Amygdala (tissue), 56 donors: ENCODE data around the gene KCNMA1.
"Not testable (repeated sequence)": the region's sequence is repeated elsewhere in the genome, so short reads cannot be mapped to it uniquely, and the experiment has no call there.

Source experiments
- DNase-seq, 56 donors: peaks; one replicate each; lab custom pipeline; 2025; lab: John Stamatoyannopoulos, UW

Gene KCNMA1

DNA sequence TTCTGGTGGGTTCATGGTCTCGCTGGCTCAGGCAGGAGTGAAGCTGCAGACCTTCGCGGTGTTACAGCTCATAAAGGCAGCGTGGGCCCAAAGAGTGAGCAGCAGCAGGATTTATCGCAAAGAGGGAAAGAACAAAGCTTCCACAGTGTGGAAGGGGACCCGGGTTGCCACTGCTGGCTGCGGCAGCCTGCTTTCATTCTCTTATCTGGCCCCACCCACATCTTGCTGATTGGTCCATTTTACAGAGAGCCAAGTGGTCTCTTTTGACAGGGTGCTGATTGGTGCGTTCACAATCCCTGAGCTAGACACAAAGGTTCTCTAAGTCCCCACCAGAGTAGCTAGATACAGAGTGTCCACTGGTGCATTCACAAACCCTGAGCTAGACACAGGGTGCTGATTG, 47.9 kb downstream of the KCNMA1 start:
- DNase-seq: not testable (repeated sequence)

GRCh38 chr10:77588886-77589285, 48.7 kb downstream of the KCNMA1 start:
- no peak for DNase-seq

DNA sequence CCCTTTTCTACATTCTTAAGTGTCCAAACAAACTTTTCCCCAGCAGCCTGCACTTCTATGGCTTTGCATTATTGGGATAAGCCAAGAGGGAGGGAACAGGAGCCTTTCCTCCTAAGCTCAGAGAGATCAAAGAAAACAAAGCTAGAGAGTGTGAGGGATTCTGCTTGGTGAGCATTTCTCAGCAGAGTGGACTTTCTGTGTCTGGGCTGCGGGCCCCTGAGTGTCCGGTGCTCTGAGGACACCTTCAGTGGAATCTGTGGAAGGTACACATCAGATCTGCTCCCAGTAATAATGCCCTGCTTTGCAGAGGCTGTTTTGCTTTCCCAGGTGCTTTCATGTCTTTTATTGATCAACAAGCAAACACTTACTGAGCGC, 50.2 kb downstream of the KCNMA1 start:
- DNase-seq: no peak

DNA sequence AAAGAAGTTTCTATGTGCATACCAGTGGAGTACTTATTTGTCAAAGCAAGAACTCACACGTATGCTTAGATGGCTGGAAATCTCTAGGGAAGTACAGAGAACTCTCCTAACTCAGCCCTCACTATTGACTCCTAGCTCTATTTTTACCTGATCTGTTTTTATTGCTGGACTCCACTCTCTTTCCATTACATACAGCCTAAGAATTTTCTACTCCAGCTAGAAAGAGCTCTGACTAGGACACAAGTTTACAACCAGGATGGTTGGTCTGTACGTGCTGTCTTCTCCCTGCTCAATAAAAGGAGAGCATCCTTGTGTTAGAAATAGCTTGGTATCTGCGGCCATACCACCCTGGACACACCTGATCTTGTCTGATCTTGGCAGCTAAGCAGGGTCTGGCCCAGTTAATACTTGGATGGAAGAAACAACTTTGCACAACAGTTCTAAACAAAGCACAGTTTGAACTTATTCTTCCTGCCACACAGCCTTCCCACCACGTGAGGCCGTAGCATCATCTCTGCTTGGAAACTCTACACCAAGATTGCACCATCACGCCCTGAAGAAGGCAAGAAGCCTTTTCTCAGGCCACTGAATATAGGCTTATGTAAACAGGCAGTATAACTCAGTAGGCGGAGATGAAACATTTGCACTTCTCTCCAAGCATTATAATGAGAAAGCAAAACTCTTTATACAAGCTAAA, 50.7 kb downstream of the KCNMA1 start:
- peak in 2 of 56 donors; percentile 5 to 21 for DNase-seq

GRCh38 chr10:77584938-77585337, 52.7 kb downstream of the KCNMA1 start:
- no peak for DNase-seq

DNA sequence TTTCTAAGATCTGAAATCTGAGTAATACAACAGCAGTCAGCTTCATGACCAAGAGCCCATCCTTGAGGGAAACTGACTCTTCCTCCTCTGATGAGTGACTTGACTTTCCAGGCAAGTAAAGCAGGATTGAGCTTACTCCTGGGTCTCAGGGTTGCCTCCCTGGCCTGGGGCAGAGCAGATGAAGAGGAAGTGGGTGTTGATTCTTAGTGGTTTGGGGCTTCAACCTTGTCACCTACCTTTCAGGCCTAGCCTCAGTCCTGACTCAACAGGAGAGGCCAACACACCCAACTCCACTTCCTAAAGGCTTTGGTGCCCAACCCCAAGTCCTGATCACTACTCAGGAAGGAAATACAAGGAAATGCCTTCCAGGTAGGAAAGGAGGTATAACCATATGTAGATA, 54.1 kb downstream of the KCNMA1 start:
- no peak for DNase-seq

DNA sequence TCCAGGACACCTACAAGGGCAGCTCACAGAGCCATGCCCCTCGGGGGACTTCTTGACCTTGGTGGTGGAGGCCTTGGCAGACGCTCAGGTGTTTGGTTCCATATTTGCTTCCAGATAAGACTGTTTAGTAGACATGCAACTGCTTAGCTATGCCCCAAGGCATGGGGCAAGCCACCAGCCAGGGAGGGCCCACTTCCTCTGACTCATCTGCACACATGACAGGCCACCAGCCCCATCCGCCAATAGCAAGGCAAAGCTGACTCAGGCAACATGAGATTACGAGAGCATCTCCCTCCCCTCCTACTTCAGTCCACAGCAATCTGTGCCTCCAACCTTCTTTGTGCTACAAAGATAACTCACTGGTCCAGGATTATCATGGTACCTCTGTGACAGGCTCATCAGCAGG, 54.9 kb downstream of the KCNMA1 start:
- no peak for DNase-seq

DNA sequence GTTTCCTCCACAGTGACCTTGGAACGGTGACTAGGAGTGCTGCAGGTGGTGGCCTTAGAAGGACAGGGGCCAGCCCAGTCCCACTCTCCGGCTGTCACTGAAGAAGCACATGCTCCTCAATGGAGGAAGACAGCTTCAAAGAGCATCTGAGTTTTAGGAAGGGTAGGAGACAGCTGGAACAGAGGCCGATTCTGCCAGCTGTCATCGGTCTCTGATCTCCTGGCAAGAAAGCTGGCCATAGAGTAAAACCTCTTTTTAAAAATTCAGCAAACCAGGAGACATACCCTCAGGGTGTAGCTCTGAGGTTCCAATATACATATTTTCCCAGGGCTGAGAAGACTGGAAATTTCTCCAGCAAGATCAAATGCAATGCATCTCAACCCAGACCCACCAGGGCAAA, 55.9 kb downstream of the KCNMA1 start:
- no peak for DNase-seq

DNA sequence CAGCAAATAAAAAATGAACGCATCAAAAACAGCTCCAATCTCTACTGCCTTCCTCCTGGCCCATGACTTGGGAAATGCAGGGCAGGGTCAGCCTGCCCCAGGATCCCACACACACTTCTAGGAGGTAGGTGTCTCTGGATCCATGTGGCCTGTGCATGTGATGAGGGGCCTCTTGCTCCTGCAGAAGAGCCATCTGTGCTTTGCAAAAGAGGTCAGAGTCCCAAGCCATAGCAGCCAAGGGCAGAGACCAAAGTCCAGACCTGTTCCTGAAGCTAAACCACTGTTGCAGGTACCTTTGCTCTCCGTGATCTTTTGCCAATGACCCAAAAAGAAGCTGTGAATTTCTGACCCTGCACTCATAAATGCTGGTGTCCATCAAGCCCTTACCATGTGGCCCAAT, 57.1 kb downstream of the KCNMA1 start:
- DNase-seq: no peak

GRCh38 chr10:77578583-77579227, 58.9 kb downstream of the KCNMA1 start:
- DNase-seq: no peak

- no peak for DNase-seq
Observed at GRCh38 chr10:77577666-77578229, 59.9 kb downstream of the KCNMA1 start.

DNA sequence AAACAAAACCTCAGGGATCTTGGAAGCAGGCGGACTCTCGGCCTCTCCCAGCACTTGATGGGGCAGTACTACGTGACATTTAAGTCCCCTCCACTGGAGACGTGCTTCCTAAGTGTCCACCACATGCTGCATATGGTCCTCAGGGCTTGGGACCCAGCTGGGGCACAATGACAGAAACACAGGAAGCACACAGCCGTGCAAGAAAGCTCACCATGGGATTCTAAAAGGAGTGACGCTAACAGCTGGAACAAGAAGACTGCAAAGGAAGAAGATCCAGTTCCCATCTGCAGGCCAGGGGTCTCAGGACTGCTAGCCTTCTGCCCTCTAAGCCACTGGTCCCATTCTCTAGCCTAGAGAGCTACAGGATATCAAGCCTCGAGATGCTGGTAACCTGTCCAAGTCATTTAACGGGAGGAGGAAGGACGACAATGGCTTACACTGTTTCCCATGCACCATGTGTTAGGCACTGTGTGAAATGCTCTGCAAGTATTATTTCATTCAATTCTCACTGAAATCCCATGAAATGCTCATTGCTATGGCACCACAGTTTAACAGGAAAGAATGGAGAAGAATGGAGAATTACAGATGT, 61.1 kb downstream of the KCNMA1 start:
- DNase-seq: no peak

DNA sequence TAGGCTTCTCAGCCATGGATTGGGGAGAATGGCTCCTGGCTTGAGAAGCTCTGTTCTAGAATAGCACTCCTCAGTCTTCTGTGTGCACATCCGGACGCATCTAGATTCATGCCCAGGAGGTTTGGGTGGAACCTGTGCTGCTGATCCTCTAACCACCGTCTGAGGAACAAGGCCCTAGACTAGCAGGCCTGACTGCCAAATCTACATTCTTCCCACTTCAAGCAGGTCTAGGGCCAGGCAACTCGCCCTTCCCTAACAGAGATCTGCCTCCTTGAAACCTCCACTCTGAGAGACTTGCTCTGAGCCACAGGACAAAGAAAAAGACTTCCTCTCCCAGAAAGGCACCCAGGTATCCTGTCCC, 61.6 kb downstream of the KCNMA1 start:
- DNase-seq: no peak

DNA sequence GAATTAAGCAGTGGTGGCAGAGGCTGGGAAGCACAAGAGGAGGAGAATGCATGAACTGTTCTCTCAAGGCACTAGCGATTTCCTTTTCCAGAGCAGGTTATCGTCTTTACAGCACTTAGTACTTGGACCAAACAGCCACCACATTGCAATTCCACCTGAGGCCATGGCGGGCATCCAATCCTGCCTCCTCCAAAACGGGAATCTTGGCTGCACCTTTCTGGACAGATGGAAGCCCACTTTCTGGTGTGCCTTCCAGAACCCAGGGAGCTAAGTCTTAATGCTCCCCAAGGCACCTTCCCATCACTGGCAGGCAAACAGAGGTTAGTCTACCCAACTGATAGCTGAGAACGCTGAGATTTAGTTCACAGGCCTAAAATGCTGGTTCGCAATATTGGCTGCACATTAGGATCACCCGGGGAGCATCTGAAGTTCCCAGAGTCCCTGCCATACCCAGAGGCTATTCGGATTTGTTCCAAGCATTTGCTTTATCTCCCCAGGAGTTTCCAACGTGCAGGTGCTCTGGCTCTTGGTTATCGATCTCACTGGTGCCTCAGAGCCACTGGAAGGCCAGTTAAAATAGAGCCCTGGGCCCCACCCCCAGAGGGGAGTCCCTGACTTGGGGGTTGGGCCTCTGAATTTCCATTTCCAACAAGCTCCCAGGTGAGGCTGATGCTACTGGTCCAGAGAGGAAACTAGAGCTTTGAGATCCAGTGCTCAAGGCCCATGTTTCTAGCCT, 62.2 kb downstream of the KCNMA1 start:
- DNase-seq: no peak

DNA sequence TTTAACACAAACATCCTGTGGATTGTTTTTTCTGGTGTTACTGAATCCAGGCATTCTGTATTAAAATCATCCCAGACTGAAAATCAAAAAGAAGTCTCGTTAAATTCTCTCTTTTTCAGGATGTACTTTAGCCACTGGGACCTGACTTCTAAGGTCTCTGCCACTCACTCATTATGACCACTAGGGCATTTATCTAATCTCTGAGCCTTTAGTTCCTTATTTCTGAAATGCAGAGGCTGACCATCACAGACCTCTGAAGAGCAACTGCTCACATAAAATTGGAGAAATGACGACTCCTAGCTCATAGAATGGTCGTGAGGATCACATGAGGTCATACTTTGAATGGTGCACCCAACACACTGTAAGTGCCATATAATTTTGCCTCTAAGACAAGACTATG, 63.2 kb downstream of the KCNMA1 start:
- no peak for DNase-seq

DNA sequence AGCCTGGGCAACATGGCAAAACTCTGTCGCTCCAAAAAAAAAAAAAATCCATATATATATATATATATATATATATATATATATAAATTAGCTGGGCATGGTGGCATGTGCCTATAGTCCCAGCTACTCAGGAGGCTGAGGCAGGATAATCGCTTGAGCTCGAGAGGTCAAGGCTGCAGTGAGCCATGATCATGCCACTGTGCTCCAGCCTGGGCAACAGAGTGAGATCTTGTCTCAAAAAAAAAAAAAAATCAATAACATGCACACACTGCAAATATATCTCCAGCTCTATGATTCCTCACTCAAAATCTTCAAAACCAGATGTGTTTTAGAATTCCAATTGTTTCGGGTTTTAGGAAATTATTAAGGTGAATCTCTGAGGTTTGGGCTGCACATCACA, 65.1 kb downstream of the KCNMA1 start:
- not testable (repeated sequence) for DNase-seq

DNA sequence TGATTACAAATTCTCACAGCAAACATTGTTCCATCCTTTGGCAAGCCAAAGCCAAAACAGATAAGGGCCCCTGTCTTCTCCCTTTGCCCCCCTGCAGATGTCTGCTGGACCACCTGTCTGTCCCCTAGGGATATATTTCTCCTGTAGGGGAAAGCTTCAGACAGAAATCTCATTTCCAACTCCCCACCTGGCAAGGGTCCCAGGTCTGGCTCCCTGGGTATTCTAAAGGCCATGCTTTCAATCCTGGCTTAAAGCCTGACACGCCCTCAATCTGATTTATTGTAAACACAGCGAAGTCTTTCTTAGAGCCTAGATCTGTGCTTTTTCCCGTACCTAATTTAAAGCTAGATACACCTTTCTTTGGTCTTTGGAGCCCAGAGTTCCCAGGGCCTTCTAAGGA, 66.1 kb downstream of the KCNMA1 start:
- no peak for DNase-seq

DNA sequence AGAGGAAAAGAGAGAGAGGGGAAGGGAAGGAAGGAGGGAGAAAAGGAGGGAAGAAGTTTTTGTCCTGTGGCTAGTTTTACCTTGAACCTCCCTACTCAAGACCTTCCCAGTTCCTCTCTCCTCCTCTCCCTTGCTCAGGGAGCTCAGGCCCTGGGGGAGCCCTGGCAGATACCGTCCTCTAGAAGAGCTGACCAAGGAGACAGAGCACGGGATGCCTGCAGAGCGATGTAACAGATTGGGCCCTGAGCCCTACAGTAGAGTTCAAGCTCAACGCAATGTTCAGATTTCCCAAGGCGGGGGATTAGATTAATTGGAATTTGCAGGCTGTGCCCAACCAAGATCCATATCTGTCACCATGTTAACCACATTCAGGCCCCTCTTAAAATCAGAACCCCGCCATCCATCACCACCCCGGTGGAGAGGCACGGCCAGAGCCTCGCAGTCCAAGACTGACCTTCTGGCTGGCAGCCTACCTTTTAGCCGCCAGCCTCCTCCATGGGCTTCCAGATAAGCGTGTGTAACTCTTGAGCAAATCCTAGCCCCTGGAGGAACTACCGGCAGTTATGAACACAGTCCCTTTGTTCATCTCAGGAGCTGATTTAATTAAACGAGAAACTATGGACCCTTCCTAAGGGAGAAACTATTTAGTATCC, 70.6 kb downstream of the KCNMA1 start:
- DNase-seq: no peak

DNA sequence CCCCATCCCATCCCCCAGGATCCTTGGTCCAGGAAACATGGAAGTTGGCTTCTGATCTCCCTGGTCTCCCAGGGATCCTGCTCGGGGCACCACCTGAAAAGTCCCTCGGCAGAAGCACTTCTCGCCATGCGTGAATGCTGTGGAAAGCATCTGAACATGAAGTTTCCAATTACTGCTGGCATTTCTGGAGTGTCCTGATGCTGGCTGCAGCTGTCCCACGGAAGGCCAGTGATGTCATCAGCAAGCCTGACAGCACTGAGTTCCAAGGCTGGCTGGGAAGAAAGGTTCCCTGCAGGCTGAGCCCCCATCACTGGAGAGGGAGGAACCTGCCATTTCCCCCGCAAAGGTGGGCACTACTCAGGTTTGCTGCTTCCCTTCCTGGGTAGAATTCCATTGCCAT, 71.4 kb downstream of the KCNMA1 start:
- no peak for DNase-seq

DNA sequence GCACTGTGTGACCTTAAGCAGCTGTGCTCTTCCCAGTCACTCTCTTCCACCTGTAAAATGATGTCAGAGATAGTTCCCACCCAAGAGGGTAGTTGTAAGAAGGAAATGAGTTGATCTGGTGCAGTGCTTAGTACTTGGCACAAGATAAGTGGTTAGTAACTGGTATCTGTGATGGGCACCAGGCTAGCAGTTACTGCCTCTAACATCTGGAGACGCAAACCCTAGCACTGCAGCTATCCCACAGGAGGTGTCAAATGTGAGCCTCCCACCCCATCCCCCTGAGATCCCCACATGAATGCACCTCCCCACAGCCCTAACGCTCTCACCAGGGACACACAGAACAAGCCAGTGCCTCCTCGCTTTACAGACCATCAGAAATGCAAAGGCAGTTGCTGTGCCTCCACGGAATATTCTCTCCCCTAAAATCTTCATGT, 72.0 kb downstream of the KCNMA1 start:
- no peak for DNase-seq
